ENCODE measurements around the gene KLF13.

The KLF13 gene

DNA sequence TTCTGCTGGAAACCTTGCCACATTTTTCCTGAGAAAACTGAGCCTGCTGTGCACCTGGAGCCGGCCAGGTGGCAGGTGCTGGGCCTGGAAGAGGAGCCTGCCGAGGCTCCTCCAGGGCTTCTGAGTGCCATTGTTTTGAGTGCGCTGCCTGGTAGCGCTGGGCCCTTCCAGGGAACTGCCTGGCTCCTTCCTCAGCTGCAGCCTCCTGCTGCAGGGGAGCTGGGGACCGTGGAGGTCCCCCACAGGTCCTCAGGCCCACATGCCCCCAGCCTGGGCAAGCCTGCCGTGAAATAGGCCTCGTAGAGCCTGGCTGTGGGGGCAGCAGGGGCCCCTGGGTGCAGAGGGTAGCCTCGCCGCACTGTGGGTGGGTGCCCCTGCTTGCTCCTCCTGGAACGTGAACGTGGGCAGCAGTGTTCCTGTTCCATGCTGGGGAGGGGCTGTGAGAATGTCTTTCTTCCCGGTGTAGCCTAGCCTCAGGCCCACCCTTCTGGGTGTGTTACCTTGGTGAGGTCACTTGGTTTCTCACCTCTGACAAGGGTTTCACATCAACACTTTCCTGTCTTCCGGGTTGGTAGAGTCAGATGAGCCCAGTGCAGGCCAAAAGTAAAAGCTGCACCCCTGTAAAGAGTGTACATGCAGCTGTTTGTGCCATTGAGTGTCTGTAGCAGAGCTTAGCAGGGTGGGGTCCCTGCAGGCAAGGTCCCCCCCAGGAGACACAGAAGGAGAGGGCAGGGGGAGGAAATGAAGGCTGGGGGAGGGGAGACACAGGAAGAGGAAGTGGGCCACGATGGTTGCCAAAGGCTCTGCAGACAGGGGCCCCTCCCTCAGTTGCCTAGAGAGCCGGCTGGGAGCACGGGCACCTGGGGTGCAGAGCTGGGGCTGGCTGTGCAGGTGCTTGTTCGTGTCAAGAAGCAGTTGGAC is 34.5 kb downstream of the KLF13 start:
- Histone ChIP-seq H4K12ac (ENCODE audit: low read depth, low read length) (peak overlapping the region; percentile 13), H3K4me3 (ENCODE audit: low read depth, low read length) (no peak overlapping the region), H3K79me2 (ENCODE audit: control insufficient read depth, insufficient read depth, low read length, poor library complexity) (peaks cover 15% of the 10 kb centered on the region), H3K79me1 (ENCODE audit: low read length) (peaks cover 26% of the 10 kb centered on the region), H4K91ac (ENCODE audit: low read depth, low read length) (peak overlapping the region; percentile 72), H2BK120ac (ENCODE audit: insufficient read depth, low read length, poor library complexity) (peak overlapping the region; percentile 49), H3K14ac (ENCODE audit: low read length) (peak overlapping the region; percentile 25), H2AK5ac (ENCODE audit: low read length) (peak overlapping the region; percentile 9), H3K23ac (ENCODE audit: low read length) (no peak overlapping the region), H2BK12ac (ENCODE audit: low read length) (peak overlapping the region; percentile 26), H3K27me3 (ENCODE audit: insufficient read depth, low read length) (no peaks in the 10 kb centered on the region), H3K4ac (ENCODE audit: low read depth, low read length) (peak overlapping the region; percentile 37), H2AFZ (ENCODE audit: insufficient read depth, low read length, poor library complexity) (peak overlapping the region; percentile 38), H3K36me3 (ENCODE audit: control insufficient read depth in 1 of 2, insufficient read depth in 2 of 2, low read length in 2 of 2) (peaks cover 0 to 2% of the 10 kb centered on the region in 2 experiments), H3K4me2 (ENCODE audit: low read length) (no peak overlapping the region), H2BK5ac (ENCODE audit: low read depth, low read length, poor library complexity) (peak overlapping the region; percentile 17), H4K8ac (ENCODE audit: low read depth, low read length) (peak overlapping the region; percentile 34), H3K27ac (ENCODE audit: low read depth, low read length) (peak overlapping the region; percentile 70), H3K4me1 (ENCODE audit: control insufficient read depth in 1 of 2, insufficient read depth in 2 of 2, low read length in 2 of 2) (peaks cover 63 to 74% of the 10 kb centered on the region in 2 experiments), H3K18ac (ENCODE audit: low read length) (peak overlapping the region; percentile 69), H3K9me3 (ENCODE audit: insufficient read depth, low read depth, low read length) (peaks cover 2% of the 10 kb centered on the region), H3K9ac (ENCODE audit: low read length) (no peak overlapping the region)
- no CpG with 5 or more reads among the region's 17 CpGs for WGBS (ENCODE audit: extremely low coverage, insufficient coverage, insufficient read length)
- DNase-seq = peak in 1 of 2 donors; percentile 33

DNA sequence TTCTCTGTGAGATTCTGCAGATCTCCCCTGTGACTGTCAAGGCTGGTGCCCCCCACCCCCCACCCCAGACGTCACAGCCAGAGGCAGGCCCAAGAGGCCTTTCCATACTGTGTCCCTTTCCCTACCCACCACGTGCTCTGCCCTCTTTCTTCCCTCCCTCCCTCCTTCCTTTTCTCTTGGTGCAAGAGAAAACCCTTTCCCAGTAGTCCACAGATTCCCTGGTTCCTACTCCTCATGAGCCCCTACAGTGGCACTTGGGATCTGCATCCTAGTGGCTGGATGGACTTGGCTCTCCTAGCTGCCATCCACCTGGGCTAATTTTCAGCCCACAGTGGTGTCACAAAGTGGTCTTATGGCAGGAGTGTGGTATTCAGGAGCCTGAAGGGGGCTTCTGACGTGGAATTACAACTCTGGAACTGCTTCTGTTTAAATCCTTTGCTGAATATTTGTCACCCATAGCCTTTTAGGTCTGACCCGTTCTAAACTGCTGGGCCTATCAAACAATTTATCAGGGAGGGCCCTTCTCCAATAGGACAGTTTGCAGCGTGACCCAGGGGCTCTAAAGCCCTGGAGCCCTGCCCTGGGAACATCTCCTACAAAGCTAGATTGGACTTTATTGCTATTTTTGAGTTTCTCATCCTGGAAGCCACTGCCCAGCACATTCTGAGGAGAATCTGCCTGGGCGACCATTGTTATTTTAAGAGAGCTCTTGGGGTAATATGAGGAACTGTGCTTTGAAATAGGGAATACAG is 35.3 kb downstream of the KLF13 start:
- no peak overlapping the region for H2AK5ac ChIP-seq (ENCODE audit: low read length)
- H3K4me2 ChIP-seq (ENCODE audit: low read length) = no peak overlapping the region
- H2BK5ac ChIP-seq (ENCODE audit: low read depth, low read length, poor library complexity) = no peak overlapping the region
- no peak overlapping the region for H3K4ac ChIP-seq (ENCODE audit: low read depth, low read length)
- H3K9me3 ChIP-seq (ENCODE audit: insufficient read depth, low read depth, low read length) = peaks cover 2% of the 10 kb centered on the region
- H4K8ac ChIP-seq (ENCODE audit: low read depth, low read length) = no peak overlapping the region
- H3K36me3 ChIP-seq (ENCODE audit: control insufficient read depth in 1 of 2, insufficient read depth in 2 of 2, low read length in 2 of 2) = peaks cover 0 to 2% of the 10 kb centered on the region in 2 experiments
- peaks cover 31% of the 10 kb centered on the region for H3K79me1 ChIP-seq (ENCODE audit: low read length)
- no peak overlapping the region for H4K12ac ChIP-seq (ENCODE audit: low read depth, low read length)
- no peak overlapping the region for H3K4me3 ChIP-seq (ENCODE audit: low read depth, low read length)
- H2BK12ac ChIP-seq (ENCODE audit: low read length) = no peak overlapping the region
- H3K79me2 ChIP-seq (ENCODE audit: control insufficient read depth, insufficient read depth, low read length, poor library complexity) = peaks cover 19% of the 10 kb centered on the region
- H2AFZ ChIP-seq (ENCODE audit: insufficient read depth, low read length, poor library complexity) = no peak overlapping the region
- H4K91ac ChIP-seq (ENCODE audit: low read depth, low read length) = peak overlapping the region; percentile 72
- H3K23ac ChIP-seq (ENCODE audit: low read length) = no peak overlapping the region
- no peak for DNase-seq
- WGBS (ENCODE audit: extremely low coverage, insufficient coverage, insufficient read length) = no CpG with 5 or more reads among the region's 6 CpGs
- H3K9ac ChIP-seq (ENCODE audit: low read length) = no peak overlapping the region
- H2BK120ac ChIP-seq (ENCODE audit: insufficient read depth, low read length, poor library complexity) = peak overlapping the region; percentile 16
- peaks cover 70 to 79% of the 10 kb centered on the region in 2 experiments for H3K4me1 ChIP-seq (ENCODE audit: control insufficient read depth in 1 of 2, insufficient read depth in 2 of 2, low read length in 2 of 2)
- peak overlapping the region; percentile 21 for H3K14ac ChIP-seq (ENCODE audit: low read length)
- H3K27ac ChIP-seq (ENCODE audit: low read depth, low read length) = peak overlapping the region; percentile 70
- H3K27me3 ChIP-seq (ENCODE audit: insufficient read depth, low read length) = no peaks in the 10 kb centered on the region
- H3K18ac ChIP-seq (ENCODE audit: low read length) = peak overlapping the region; percentile 42

DNA sequence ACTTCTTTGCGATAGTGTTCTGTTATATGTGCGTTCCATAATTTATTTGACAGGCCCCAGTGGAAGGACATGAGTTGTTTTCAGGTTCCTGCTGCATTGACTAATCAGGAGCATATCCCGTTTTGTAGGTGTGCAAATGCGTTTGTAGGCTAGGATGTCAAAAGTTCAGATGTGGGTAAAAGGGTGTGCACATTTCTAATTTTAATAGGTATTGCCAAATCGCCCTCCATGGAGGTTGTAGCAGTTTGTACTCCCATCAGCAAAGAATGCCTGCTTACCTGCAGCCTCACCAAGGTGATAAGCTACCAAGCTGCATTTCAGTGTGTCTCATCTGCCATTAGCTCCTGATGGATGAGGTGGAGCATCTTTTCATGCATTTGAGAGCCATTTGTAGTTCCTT is 36.3 kb downstream of the KLF13 start:
- Histone ChIP-seq H3K9ac (ENCODE audit: low read length) (no peak overlapping the region), H4K8ac (ENCODE audit: low read depth, low read length) (no peak overlapping the region), H2BK5ac (ENCODE audit: low read depth, low read length, poor library complexity) (no peak overlapping the region), H3K4ac (ENCODE audit: low read depth, low read length) (no peak overlapping the region), H3K27me3 (ENCODE audit: insufficient read depth, low read length) (no peaks in the 10 kb centered on the region), H3K4me2 (ENCODE audit: low read length) (no peak overlapping the region), H3K23ac (ENCODE audit: low read length) (no peak overlapping the region), H3K14ac (ENCODE audit: low read length) (no peak overlapping the region), H4K91ac (ENCODE audit: low read depth, low read length) (no peak overlapping the region), H3K9me3 (ENCODE audit: insufficient read depth, low read depth, low read length) (peaks cover 2% of the 10 kb centered on the region), H2AFZ (ENCODE audit: insufficient read depth, low read length, poor library complexity) (no peak overlapping the region), H3K18ac (ENCODE audit: low read length) (no peak overlapping the region), H3K4me1 (ENCODE audit: control insufficient read depth in 1 of 2, insufficient read depth in 2 of 2, low read length in 2 of 2) (peaks cover 74 to 82% of the 10 kb centered on the region in 2 experiments), H3K4me3 (ENCODE audit: low read depth, low read length) (no peak overlapping the region), H3K36me3 (ENCODE audit: control insufficient read depth in 1 of 2, insufficient read depth in 2 of 2, low read length in 2 of 2) (no peaks in the 10 kb centered on the region), H3K79me2 (ENCODE audit: control insufficient read depth, insufficient read depth, low read length, poor library complexity) (peaks cover 20% of the 10 kb centered on the region), H4K12ac (ENCODE audit: low read depth, low read length) (no peak overlapping the region), H3K27ac (ENCODE audit: low read depth, low read length) (no peak overlapping the region), H2BK120ac (ENCODE audit: insufficient read depth, low read length, poor library complexity) (no peak overlapping the region), H3K79me1 (ENCODE audit: low read length) (peaks cover 36% of the 10 kb centered on the region), H2AK5ac (ENCODE audit: low read length) (no peak overlapping the region), H2BK12ac (ENCODE audit: low read length) (no peak overlapping the region)
- DNase-seq = peak; percentile 57 to 78
- no CpG with 5 or more reads among the region's 5 CpGs for WGBS (ENCODE audit: extremely low coverage, insufficient coverage, insufficient read length)

DNA sequence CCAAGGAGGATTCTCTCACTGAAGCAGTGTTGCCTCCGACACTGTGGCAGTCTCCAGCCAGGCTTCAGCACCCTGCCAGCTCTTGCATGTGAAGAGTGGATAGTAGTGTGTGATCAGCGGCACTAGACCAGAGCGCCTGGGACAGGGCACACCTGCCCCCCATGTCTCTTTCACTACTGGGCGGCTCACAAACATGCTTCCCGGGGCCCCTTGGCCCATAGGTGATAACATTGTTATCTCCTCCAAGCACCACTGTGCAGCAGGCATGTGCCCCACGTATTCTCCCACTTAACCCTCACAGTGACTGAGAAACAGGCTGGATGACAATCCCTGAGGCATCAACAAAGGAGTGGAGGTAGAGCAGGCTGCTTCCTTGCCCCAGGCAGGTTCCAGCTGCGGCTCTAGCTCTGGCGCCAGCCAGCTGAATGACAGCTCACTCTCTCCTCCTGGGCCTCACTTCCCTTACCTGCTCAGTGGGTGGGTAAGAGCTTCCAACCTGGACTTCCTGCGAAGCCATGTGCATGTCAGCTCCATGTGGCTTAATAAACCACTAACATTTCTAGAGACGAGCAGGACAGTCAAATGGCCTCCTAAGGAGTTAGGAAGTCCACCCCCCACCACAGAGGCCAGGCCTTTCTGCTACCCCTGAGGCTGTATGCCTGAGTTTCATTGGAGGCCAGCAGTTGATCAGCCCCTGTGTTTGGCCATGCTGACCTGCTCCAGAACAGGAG is 37.8 kb downstream of the KLF13 start:
- H3K27me3 ChIP-seq (ENCODE audit: insufficient read depth, low read length) = no peaks in the 10 kb centered on the region
- peak overlapping the region; percentile 55 for H2BK12ac ChIP-seq (ENCODE audit: low read length)
- peak overlapping the region; percentile 37 for H3K18ac ChIP-seq (ENCODE audit: low read length)
- no peak overlapping the region for H3K4me3 ChIP-seq (ENCODE audit: low read depth, low read length)
- H2BK120ac ChIP-seq (ENCODE audit: insufficient read depth, low read length, poor library complexity) = peak overlapping the region; percentile 27
- H4K8ac ChIP-seq (ENCODE audit: low read depth, low read length) = peak overlapping the region; percentile 14
- H3K23ac ChIP-seq (ENCODE audit: low read length) = no peak overlapping the region
- peak overlapping the region; percentile 25 for H2AK5ac ChIP-seq (ENCODE audit: low read length)
- H4K12ac ChIP-seq (ENCODE audit: low read depth, low read length) = no peak overlapping the region
- H3K4me2 ChIP-seq (ENCODE audit: low read length) = peak overlapping the region; percentile 28
- H3K27ac ChIP-seq (ENCODE audit: low read depth, low read length) = peak overlapping the region; percentile 78
- peak overlapping the region; percentile 68 for H2BK5ac ChIP-seq (ENCODE audit: low read depth, low read length, poor library complexity)
- peaks cover 37% of the 10 kb centered on the region for H3K79me1 ChIP-seq (ENCODE audit: low read length)
- H3K9me3 ChIP-seq (ENCODE audit: insufficient read depth, low read depth, low read length) = no peaks in the 10 kb centered on the region
- H4K91ac ChIP-seq (ENCODE audit: low read depth, low read length) = peak overlapping the region; percentile 57
- no CpG with 5 or more reads among the region's 10 CpGs for WGBS (ENCODE audit: extremely low coverage, insufficient coverage, insufficient read length)
- H2AFZ ChIP-seq (ENCODE audit: insufficient read depth, low read length, poor library complexity) = peak overlapping the region; percentile 12
- peaks cover 18% of the 10 kb centered on the region for H3K79me2 ChIP-seq (ENCODE audit: control insufficient read depth, insufficient read depth, low read length, poor library complexity)
- peak overlapping the region; percentile 12 for H3K4ac ChIP-seq (ENCODE audit: low read depth, low read length)
- H3K36me3 ChIP-seq (ENCODE audit: control insufficient read depth in 1 of 2, insufficient read depth in 2 of 2, low read length in 2 of 2) = no peaks in the 10 kb centered on the region
- peak; percentile 92 to 95 for DNase-seq
- H3K9ac ChIP-seq (ENCODE audit: low read length) = no peak overlapping the region
- H3K4me1 ChIP-seq (ENCODE audit: control insufficient read depth in 1 of 2, insufficient read depth in 2 of 2, low read length in 2 of 2) = peaks cover 65 to 76% of the 10 kb centered on the region in 2 experiments
- H3K14ac ChIP-seq (ENCODE audit: low read length) = peak overlapping the region; percentile 36
